ENCODE results near the gene SARDH. TPM values are rescaled to one million over a fixed set of nuclear protein-coding genes. Genes with fewer than 3 reads are reported as not detected.

The SARDH gene
- total and polyA plus RNA-seq, 2 of the 13 experiments (the other 11 are each of a cell fraction or from before 2014, with no cell fraction given), result 11.6 to 34.9 TPM

DNA sequence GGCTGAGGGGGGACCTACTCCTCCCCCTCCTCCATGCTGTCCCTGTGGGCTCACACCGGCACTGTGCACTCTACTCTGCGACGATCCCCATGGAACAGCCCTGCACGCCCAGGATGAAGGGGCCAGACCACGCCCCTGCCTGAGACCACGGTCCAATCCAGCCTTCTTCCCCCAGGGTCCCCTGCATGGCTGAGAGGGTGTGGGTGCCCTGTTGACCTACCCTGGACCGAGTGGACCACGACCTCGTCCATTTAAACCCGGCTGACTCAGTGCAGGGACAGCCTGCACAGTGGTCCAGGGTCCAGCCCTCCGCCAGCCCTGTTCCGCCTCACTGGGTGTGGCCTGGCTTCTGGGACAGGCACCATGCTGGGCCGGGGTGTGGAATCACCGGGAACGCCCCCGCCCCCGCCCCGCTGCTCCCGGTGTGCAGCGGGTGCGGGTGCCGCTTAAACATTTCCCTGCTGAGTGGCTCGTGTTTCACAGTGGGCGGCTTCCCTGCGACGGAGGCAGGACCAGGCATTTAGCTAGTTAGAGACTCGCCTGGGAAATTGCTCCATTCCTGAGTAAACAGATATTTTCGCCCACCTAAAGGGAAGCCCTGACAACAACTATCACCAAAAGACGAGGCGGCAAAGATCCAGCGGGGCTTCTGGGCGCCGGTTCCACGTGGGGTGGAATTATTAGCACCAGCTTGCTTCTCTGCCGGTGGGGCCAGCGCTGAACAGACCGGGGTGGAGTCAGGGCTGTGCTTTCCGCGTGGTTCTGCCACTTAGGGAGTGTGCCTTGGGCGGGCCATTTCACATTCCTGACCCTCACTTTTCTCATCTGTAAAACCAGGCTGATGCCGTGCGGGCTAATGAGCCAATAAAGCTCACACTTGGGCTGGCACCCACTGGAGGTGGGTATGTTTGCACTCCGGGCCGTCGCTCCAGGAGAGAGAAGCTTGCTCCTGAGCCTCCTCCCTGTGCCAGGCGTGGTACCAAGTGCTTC lies 79.4 kb downstream of the SARDH start (continued):
- TF ChIP-seq SNAI1 (CRISPR knock-in tag; IDR thresholded peaks at IDR 0.05; ENCODE audit: borderline replicate concordance), result no peak
- 0 out of 2 replicates have a peak, but pooled peaks have one; percentile 47 for TF ChIP-seq MYNN (CRISPR knock-in tag; IDR thresholded peaks at IDR 0.05; ENCODE audit: low read depth)
- TF ChIP-seq, protein P1, sequence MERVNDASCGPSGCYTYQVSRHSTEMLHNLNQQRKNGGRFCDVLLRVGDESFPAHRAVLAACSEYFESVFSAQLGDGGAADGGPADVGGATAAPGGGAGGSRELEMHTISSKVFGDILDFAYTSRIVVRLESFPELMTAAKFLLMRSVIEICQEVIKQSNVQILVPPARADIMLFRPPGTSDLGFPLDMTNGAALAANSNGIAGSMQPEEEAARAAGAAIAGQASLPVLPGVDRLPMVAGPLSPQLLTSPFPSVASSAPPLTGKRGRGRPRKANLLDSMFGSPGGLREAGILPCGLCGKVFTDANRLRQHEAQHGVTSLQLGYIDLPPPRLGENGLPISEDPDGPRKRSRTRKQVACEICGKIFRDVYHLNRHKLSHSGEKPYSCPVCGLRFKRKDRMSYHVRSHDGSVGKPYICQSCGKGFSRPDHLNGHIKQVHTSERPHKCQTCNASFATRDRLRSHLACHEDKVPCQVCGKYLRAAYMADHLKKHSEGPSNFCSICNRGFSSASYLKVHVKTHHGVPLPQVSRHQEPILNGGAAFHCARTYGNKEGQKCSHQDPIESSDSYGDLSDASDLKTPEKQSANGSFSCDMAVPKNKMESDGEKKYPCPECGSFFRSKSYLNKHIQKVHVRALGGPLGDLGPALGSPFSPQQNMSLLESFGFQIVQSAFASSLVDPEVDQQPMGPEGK (CRISPR knock-in tag; IDR thresholded peaks at IDR 0.05), result peak; percentile 79
- TF ChIP-seq ZNF703 (CRISPR knock-in tag; IDR thresholded peaks at IDR 0.05; ENCODE audit: borderline replicate concordance), result 0 out of 2 replicates have a peak, but pooled peaks have one; percentile 60
- TF ChIP-seq ZNF501 (CRISPR knock-in tag; IDR thresholded peaks at IDR 0.05), result peak; percentile 75; the same call in 1 of the 2 replicates
- TF ChIP-seq MAFF (IDR thresholded peaks at IDR 0.05; ENCODE audit: low read depth, low read length), result no peak
- no peak for TF ChIP-seq SMYD3 (CRISPR knock-in tag; IDR thresholded peaks at IDR 0.05)
- no peak for TF ChIP-seq SMARCE1 (IDR thresholded peaks at IDR 0.05; ENCODE audit: borderline replicate concordance)
- TF ChIP-seq, protein P2, sequence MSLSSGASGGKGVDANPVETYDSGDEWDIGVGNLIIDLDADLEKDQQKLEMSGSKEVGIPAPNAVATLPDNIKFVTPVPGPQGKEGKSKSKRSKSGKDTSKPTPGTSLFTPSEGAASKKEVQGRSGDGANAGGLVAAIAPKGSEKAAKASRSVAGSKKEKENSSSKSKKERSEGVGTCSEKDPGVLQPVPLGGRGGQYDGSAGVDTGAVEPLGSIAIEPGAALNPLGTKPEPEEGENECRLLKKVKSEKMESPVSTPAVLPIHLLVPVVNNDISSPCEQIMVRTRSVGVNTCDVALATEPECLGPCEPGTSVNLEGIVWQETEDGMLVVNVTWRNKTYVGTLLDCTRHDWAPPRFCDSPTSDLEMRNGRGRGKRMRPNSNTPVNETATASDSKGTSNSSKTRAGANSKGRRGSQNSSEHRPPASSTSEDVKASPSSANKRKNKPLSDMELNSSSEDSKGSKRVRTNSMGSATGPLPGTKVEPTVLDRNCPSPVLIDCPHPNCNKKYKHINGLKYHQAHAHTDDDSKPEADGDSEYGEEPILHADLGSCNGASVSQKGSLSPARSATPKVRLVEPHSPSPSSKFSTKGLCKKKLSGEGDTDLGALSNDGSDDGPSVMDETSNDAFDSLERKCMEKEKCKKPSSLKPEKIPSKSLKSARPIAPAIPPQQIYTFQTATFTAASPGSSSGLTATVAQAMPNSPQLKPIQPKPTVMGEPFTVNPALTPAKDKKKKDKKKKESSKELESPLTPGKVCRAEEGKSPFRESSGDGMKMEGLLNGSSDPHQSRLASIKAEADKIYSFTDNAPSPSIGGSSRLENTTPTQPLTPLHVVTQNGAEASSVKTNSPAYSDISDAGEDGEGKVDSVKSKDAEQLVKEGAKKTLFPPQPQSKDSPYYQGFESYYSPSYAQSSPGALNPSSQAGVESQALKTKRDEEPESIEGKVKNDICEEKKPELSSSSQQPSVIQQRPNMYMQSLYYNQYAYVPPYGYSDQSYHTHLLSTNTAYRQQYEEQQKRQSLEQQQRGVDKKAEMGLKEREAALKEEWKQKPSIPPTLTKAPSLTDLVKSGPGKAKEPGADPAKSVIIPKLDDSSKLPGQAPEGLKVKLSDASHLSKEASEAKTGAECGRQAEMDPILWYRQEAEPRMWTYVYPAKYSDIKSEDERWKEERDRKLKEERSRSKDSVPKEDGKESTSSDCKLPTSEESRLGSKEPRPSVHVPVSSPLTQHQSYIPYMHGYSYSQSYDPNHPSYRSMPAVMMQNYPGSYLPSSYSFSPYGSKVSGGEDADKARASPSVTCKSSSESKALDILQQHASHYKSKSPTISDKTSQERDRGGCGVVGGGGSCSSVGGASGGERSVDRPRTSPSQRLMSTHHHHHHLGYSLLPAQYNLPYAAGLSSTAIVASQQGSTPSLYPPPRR (CRISPR knock-in tag; IDR thresholded peaks at IDR 0.05; ENCODE audit: borderline replicate concordance), result peak; percentile 86
- TF ChIP-seq SNAPC2 (CRISPR knock-in tag; IDR thresholded peaks at IDR 0.05), result 0 out of 2 replicates have a peak, but pooled peaks have one; percentile 46
- TF ChIP-seq ZNF225 (CRISPR knock-in tag; IDR thresholded peaks at IDR 0.05), result no peak
- TF ChIP-seq, protein P3, sequence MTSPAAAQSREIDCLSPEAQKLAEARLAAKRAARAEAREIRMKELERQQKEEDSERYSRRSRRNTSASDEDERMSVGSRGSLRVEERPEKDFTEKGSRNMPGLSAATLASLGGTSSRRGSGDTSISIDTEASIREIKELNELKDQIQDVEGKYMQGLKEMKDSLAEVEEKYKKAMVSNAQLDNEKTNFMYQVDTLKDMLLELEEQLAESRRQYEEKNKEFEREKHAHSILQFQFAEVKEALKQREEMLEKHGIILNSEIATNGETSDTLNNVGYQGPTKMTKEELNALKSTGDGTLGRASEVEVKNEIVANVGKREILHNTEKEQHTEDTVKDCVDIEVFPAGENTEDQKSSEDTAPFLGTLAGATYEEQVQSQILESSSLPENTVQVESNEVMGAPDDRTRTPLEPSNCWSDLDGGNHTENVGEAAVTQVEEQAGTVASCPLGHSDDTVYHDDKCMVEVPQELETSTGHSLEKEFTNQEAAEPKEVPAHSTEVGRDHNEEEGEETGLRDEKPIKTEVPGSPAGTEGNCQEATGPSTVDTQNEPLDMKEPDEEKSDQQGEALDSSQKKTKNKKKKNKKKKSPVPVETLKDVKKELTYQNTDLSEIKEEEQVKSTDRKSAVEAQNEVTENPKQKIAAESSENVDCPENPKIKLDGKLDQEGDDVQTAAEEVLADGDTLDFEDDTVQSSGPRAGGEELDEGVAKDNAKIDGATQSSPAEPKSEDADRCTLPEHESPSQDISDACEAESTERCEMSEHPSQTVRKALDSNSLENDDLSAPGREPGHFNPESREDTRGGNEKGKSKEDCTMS (CRISPR knock-in tag; conservative IDR thresholded peaks at IDR 0.05), result no peak
- TF ChIP-seq, protein P4, sequence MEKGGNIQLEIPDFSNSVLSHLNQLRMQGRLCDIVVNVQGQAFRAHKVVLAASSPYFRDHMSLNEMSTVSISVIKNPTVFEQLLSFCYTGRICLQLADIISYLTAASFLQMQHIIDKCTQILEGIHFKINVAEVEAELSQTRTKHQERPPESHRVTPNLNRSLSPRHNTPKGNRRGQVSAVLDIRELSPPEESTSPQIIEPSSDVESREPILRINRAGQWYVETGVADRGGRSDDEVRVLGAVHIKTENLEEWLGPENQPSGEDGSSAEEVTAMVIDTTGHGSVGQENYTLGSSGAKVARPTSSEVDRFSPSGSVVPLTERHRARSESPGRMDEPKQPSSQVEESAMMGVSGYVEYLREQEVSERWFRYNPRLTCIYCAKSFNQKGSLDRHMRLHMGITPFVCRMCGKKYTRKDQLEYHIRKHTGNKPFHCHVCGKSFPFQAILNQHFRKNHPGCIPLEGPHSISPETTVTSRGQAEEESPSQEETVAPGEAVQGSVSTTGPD (CRISPR knock-in tag; IDR thresholded peaks at IDR 0.05), result no peak
- TF ChIP-seq CBX1 (IDR thresholded peaks at IDR 0.05; ENCODE audit: low read depth), result no peak
- TF ChIP-seq, protein P5, sequence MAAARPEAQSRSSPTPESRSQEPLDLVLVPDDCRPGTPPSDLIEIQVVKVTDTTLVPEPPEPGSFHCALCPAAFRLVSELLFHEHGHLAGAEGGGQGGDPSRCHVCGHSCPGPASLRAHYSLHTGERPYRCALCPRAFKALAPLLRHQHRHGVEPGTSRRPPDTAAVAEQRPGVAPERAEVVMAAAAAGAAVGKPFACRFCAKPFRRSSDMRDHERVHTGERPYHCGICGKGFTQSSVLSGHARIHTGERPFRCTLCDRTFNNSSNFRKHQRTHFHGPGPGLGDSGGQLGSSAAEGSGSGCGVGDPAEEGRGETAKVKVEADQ (CRISPR knock-in tag; IDR thresholded peaks at IDR 0.05; ENCODE audit: borderline replicate concordance), result 0 out of 2 replicates have a peak, but pooled peaks have one; percentile 47
- no peak for TF ChIP-seq MTF1 (CRISPR knock-in tag; IDR thresholded peaks at IDR 0.05)
